ENCODE data around the gene SH3RF1. TPM values are rescaled to one million over a fixed set of nuclear protein-coding genes. Genes with fewer than 3 reads are reported as not detected.

Gene SH3RF1
- total and polyA plus RNA-seq, 4 donors, result 5.3 to 33.1 (median 16.3) TPM

DNA sequence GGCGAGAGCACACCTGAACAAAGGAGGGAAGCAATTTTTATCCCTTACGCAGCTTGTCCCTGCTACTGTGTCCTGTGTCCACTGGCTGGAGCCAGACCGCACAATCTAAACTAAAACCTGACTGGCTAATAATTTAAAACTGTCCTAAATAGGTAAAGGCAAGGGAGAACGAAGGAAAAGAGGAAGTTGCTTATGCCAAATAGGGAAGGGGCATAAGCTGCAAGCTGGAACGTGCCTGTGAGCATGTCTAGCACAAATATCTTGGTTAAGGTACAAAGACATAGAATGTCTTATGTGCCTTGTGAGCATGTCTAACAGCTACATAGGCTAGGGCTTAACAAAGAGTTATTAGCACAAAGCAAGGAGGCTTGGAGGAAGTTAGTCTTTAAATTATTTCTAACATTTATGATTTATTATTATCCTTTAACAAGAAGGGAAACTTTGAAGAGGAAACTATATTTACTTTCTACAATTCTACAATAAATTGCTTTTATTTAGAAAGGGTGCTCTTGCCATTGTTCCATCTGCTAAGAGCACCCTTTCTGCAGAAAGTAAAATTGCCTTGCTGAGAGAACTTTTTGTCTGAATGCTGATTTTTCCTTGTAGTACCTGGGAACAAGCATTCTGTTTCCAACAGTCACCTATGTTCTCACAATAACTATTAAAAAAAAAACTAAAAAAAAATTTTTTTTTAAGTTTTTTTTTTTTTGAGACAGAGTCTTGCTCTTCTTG, 180.1 kb downstream of the SH3RF1 start:
- DNase-seq (no peak), ATAC-seq (ENCODE audit: insufficient read depth, low FRiP score) (no peak)
- Histone ChIP-seq H3K4me1 (ENCODE audit: control insufficient read depth in 5 of 5, insufficient read depth in 5 of 5, low read length in 5 of 5) (no peaks in the 10 kb centered on the region), H3K27me3 (ENCODE audit: control insufficient read depth in 3 of 3, insufficient read depth in 3 of 3, low read length in 2 of 3) (no peaks in the 10 kb centered on the region), H3K4me3 (no peak overlapping the region), H3K36me3 (ENCODE audit: control insufficient read depth in 4 of 4, insufficient read depth in 4 of 4, low read length in 4 of 4) (peaks cover 2 to 20% (median 11%) of the 10 kb centered on the region in 4 donors), H3K9me3 (ENCODE audit: control insufficient read depth in 4 of 4, insufficient read depth in 3 of 4, low read length in 3 of 4) (peaks cover 0 to 9% (median 4%) of the 10 kb centered on the region in 4 donors), H3K27ac (ENCODE audit: low read depth in 1 of 2, low read length in 1 of 2) (no peak overlapping the region), H3K9ac (ENCODE audit: insufficient read depth in 1 of 2, low read length in 2 of 2) (no peak overlapping the region)
- TF ChIP-seq, protein P1, sequence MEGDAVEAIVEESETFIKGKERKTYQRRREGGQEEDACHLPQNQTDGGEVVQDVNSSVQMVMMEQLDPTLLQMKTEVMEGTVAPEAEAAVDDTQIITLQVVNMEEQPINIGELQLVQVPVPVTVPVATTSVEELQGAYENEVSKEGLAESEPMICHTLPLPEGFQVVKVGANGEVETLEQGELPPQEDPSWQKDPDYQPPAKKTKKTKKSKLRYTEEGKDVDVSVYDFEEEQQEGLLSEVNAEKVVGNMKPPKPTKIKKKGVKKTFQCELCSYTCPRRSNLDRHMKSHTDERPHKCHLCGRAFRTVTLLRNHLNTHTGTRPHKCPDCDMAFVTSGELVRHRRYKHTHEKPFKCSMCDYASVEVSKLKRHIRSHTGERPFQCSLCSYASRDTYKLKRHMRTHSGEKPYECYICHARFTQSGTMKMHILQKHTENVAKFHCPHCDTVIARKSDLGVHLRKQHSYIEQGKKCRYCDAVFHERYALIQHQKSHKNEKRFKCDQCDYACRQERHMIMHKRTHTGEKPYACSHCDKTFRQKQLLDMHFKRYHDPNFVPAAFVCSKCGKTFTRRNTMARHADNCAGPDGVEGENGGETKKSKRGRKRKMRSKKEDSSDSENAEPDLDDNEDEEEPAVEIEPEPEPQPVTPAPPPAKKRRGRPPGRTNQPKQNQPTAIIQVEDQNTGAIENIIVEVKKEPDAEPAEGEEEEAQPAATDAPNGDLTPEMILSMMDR (IDR thresholded peaks at IDR 0.05; ENCODE audit: control extremely low read depth, extremely low read depth), result no peak
- 72 to 90% methylated on average over 5 of the region's 5 CpGs for WGBS, 2 donors

DNA sequence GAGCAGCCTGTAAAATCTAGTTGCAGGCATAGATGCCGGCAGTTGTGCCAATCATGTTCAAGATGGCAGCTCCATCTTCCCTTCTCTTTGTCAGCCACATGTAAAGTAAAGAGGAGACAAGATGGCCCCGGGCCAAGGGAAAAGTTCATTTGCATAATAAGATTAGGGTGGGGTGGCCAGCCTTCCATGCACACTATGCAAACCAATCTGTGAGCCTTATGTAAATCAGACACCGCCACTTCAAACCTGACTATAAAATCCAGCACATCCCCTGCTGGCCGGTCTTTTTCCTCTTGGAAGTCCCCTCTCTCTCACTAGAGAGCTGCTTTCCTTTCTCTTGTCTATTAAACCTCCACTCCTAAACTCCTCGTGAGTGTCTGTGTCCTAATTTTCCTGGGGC, 181.8 kb downstream of the SH3RF1 start:
- Histone ChIP-seq H3K36me3 (ENCODE audit: control insufficient read depth in 4 of 4, insufficient read depth in 4 of 4, low read length in 4 of 4) (peaks cover 2 to 22% (median 8%) of the 10 kb centered on the region in 4 donors), H3K27me3 (ENCODE audit: control insufficient read depth in 3 of 3, insufficient read depth in 3 of 3, low read length in 2 of 3) (no peaks in the 10 kb centered on the region), H3K9ac (ENCODE audit: insufficient read depth in 1 of 2, low read length in 2 of 2) (no peak overlapping the region), H3K27ac (ENCODE audit: low read depth in 1 of 2, low read length in 1 of 2) (no peak overlapping the region), H3K4me1 (ENCODE audit: control insufficient read depth in 5 of 5, insufficient read depth in 5 of 5, low read length in 5 of 5) (no peaks in the 10 kb centered on the region), H3K4me3 (no peak overlapping the region), H3K9me3 (ENCODE audit: control insufficient read depth in 4 of 4, insufficient read depth in 3 of 4, low read length in 3 of 4) (peaks cover 0 to 9% (median 4%) of the 10 kb centered on the region in 4 donors)
- TF ChIP-seq, protein P1 (IDR thresholded peaks at IDR 0.05; ENCODE audit: control extremely low read depth, extremely low read depth), result no peak
- no peak for DNase-seq
- WGBS, 2 donors, result 96 to 97% methylated on average over 5 of the region's 5 CpGs
- no peak for ATAC-seq (ENCODE audit: insufficient read depth, low FRiP score)

DNA sequence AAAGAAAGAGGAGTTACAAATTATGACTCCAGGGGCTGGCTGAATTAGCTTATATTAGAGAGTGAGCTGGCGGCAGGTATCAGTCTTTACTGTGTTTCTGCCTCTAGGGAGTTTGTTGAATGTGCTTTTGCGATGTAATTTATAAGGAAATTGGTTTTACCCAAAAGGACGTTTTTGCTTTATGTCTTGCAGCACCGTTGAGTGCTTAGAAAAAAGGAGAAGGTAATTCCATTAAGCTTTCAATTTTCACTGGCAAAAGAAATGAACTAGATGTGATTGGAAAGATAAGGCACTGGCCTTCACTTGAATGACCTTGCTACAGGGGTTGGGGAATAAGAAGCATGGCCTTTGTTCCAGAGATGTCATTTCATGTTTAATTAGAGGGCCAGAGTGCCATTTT, 185.8 kb downstream of the SH3RF1 start:
- Histone ChIP-seq H3K9me3 (ENCODE audit: control insufficient read depth in 4 of 4, insufficient read depth in 3 of 4, low read length in 3 of 4) (no peaks in the 10 kb centered on the region), H3K4me3 (no peak overlapping the region), H3K9ac (ENCODE audit: insufficient read depth in 1 of 2, low read length in 2 of 2) (no peak overlapping the region), H3K27me3 (ENCODE audit: control insufficient read depth in 3 of 3, insufficient read depth in 3 of 3, low read length in 2 of 3) (no peaks in the 10 kb centered on the region), H3K4me1 (ENCODE audit: control insufficient read depth in 5 of 5, insufficient read depth in 5 of 5, low read length in 5 of 5) (peaks cover 0 to 16% (median 11%) of the 10 kb centered on the region in 5 donors), H3K27ac (ENCODE audit: low read depth in 1 of 2, low read length in 1 of 2) (no peak overlapping the region), H3K36me3 (ENCODE audit: control insufficient read depth in 4 of 4, insufficient read depth in 4 of 4, low read length in 4 of 4) (peaks cover 0 to 9% (median 4%) of the 10 kb centered on the region in 4 donors)
- TF ChIP-seq, protein P1 (IDR thresholded peaks at IDR 0.05; ENCODE audit: control extremely low read depth, extremely low read depth), result no peak
- DNase-seq (no peak), ATAC-seq (ENCODE audit: insufficient read depth, low FRiP score) (no peak)
- WGBS, 2 donors, result 88 to 93% methylated on average over 4 of the region's 4 CpGs

Measured in lung (tissue), 12 donors.